Osteocyte (in vitro differentiated cells): ENCODE data around the gene HS2ST1. TPM values are rescaled to one million over a fixed set of nuclear protein-coding genes. Genes with fewer than 3 reads are reported as not detected.

Source experiments
- DNase-seq: peaks from one replicate; pipeline ENCODE4 v3.0.0; 2021; ENCODE audit warnings: mixed read lengths; ENCODE audit not compliant: unreplicated experiment; ENCODE audit errors: extremely low spot score
- H3K27ac Mint-ChIP-seq: one replicate; pipeline ENCODE4 v1.8.0; 2021; ENCODE audit warnings: mild to moderate bottlenecking, mixed read lengths; ENCODE audit not compliant: unreplicated experiment
- H3K27me3 Mint-ChIP-seq: one replicate; pipeline ENCODE4 v1.8.0; 2021; ENCODE audit warnings: mixed read lengths; ENCODE audit not compliant: unreplicated experiment
- H3K36me3 Mint-ChIP-seq: one replicate; pipeline ENCODE4 v1.8.0; 2021; ENCODE audit warnings: mixed read lengths; ENCODE audit not compliant: unreplicated experiment
- H3K4me1 Mint-ChIP-seq: one replicate; pipeline ENCODE4 v1.8.0; 2021; ENCODE audit warnings: mixed read lengths; ENCODE audit not compliant: unreplicated experiment
- H3K4me3 Mint-ChIP-seq: one replicate; pipeline ENCODE4 v1.8.0; 2021; ENCODE audit warnings: mild to moderate bottlenecking, moderate library complexity, mixed read lengths; ENCODE audit not compliant: unreplicated experiment
- H3K9me3 Mint-ChIP-seq: one replicate; pipeline ENCODE4 v1.8.0; 2021; ENCODE audit warnings: mixed read lengths; ENCODE audit not compliant: unreplicated experiment
- total RNA-seq: library from RNA; stranded (reverse); gene quantifications from 2 replicates; pipeline ENCODE4 v1.2.1, GENCODE V29; 2021
- TF ChIP-seq, protein P1 (sequence below): fragments of 200-600 bp; sonication (generic); IDR thresholded peaks from 2 replicates; pipeline ENCODE4 v1.5.0; 2021; ENCODE audit warnings: antibody characterized with exemption, mild to moderate bottlenecking, moderate library complexity

Gene HS2ST1
- total RNA-seq, 1 donor from 2014 or later, result 26.8 TPM

DNA sequence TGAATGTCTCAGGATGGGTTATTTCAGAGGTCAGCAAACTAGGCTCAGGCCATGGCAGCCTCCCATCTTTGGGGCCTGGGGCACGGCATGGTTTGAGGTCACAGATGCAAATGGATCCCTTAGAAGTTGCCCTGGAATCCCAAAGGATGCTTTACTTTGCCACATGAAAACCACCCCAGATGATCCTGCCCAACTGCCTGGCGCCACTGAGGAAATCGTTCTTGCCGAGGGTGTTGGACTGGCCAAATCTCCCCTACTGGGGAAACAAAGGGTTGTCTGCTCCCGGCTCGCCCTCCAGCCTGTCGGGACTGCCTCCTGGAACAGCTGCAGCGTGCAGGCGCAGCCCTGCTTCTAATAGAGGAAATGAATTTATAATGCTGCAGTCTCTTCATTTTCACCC, 241.2 kb downstream of the HS2ST1 start:
- Mint-ChIP-seq H3K27ac (no peak overlapping the region), H3K4me3 (no peak overlapping the region), H3K9me3 (no peaks in the 10 kb centered on the region), H3K36me3 (no peaks in the 10 kb centered on the region), H3K27me3 (peaks cover 3% of the 10 kb centered on the region), H3K4me1 (peaks cover 18% of the 10 kb centered on the region)
- TF ChIP-seq, protein P1, sequence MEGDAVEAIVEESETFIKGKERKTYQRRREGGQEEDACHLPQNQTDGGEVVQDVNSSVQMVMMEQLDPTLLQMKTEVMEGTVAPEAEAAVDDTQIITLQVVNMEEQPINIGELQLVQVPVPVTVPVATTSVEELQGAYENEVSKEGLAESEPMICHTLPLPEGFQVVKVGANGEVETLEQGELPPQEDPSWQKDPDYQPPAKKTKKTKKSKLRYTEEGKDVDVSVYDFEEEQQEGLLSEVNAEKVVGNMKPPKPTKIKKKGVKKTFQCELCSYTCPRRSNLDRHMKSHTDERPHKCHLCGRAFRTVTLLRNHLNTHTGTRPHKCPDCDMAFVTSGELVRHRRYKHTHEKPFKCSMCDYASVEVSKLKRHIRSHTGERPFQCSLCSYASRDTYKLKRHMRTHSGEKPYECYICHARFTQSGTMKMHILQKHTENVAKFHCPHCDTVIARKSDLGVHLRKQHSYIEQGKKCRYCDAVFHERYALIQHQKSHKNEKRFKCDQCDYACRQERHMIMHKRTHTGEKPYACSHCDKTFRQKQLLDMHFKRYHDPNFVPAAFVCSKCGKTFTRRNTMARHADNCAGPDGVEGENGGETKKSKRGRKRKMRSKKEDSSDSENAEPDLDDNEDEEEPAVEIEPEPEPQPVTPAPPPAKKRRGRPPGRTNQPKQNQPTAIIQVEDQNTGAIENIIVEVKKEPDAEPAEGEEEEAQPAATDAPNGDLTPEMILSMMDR, result no peak
- no peak for DNase-seq

DNA sequence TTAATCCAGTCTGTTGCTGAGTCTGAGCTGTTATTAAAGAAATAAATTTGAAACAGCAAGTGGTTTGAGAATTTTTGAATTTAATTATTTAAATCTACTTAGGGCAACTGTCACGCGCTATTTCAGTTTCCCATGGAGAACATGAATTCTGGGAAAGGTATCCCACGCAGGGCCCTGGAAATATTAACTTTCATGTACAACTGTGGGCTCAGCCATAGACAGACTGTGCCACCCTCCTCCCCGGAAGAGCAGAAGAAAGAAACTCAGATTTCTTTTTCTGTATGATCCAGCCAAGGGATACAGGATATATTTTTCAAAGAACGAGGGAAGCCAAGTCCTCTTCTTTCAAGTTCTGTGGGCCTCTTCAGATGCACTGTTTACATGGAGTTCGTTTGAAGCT, 241.7 kb downstream of the HS2ST1 start:
- peaks cover 14% of the 10 kb centered on the region for H3K4me1 Mint-ChIP-seq
- H3K27ac Mint-ChIP-seq, result no peak overlapping the region
- no peaks in the 10 kb centered on the region for H3K9me3 Mint-ChIP-seq
- H3K27me3 Mint-ChIP-seq, result peaks cover 3% of the 10 kb centered on the region
- no peak for DNase-seq
- TF ChIP-seq, protein P1, result no peak
- no peaks in the 10 kb centered on the region for H3K36me3 Mint-ChIP-seq
- no peak overlapping the region for H3K4me3 Mint-ChIP-seq

DNA sequence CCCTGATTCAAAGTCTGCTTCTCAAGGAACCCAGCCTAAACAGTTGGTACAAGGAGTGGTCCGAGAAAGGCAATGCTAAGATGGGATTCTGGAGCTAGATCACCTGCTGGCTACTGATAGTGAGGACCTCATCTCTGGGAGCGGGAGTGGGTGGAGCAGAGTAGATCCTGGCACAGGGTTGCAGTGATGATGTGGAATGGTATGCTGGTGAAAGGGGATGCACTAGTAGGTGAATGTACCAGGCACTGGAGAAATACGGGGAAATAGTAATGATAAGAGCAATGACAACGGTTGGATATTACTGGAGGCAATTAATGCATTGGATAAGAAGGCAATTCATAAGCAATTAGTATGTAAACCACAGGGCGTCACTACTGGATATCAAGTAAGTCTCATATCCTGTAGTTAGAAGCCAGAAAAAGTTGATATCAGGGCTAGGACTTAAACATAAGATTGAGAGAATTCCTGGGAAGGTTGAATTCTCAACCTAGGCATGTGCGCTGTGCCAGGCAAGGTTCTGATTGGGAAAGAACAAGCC, 245.0 kb downstream of the HS2ST1 start:
- H3K4me3 Mint-ChIP-seq, result no peak overlapping the region
- H3K4me1 Mint-ChIP-seq, result no peaks in the 10 kb centered on the region
- H3K27me3 Mint-ChIP-seq, result peaks cover 3% of the 10 kb centered on the region
- no peaks in the 10 kb centered on the region for H3K36me3 Mint-ChIP-seq
- TF ChIP-seq, protein P1, result no peak
- no peak overlapping the region for H3K27ac Mint-ChIP-seq
- DNase-seq, result no peak
- H3K9me3 Mint-ChIP-seq, result no peaks in the 10 kb centered on the region

Other genes with a start within 250 kb of the HS2ST1 start
- 80.5 and 81.8 TPM in 2 replicates for gene SH3GLB1, start 210.1 kb upstream of the HS2ST1 start, total RNA-seq
- 198 and 206 TPM in 2 replicates for gene SELENOF, start 509 bp upstream of the HS2ST1 start, total RNA-seq